ENCODE results near the gene ATP10D. TPM values are rescaled to one million over a fixed set of nuclear protein-coding genes. Genes with fewer than 3 reads are reported as not detected.
"Not testable (repeated sequence)": the region's sequence is repeated elsewhere in the genome, so short reads cannot be mapped to it uniquely, and the experiment has no call there.

Gene ATP10D
- total RNA-seq, 1 donor from 2014 or later: 12.9 TPM

DNA sequence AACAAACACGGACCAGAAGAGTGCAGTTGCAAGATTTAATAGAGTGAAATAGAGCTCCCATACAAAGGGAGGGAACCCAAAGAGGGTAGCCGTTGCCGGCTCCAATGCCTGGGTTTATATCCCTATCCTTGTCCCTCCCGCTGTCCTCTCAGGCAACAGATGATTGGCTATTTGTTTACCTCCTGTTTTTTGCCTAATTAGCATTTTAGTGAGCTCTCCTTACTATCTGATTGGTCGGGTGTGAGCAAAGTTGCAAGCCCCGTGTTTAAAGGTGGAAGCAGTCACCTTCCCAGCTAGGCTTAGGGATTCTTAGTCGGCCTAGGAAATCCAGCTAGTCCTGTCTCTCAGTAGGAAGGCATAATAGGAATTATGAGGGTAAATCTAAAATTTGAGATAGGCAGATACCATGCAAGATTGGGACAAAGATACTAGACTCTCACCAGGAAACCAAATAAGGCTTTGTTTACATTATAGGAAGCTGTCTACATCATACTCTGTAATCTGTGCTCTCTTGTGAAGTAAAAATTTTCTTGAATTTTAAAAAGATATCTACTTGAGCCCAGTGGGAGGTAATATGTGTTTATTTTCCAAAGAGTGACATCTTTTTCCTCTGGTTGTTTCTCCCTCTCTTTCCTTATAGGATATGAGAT lies 65.9 kb downstream of the ATP10D start:
- no peak for TF ChIP-seq CTCF (IDR thresholded peaks at IDR 0.05; ENCODE audit: partially characterized antibody, unreplicated experiment)
- H3K36me3 Mint-ChIP-seq (ENCODE audit: unreplicated experiment): peaks cover 9% of the 10 kb centered on the region
- H3K27me3 Mint-ChIP-seq (ENCODE audit: unreplicated experiment): no peaks in the 10 kb centered on the region
- DNase-seq: no peak
- H3K27ac Mint-ChIP-seq (ENCODE audit: unreplicated experiment): no peak overlapping the region
- H3K4me3 Mint-ChIP-seq (ENCODE audit: unreplicated experiment): no peak overlapping the region
- H3K4me1 Mint-ChIP-seq (ENCODE audit: low read depth, unreplicated experiment): no peaks in the 10 kb centered on the region
- no peaks in the 10 kb centered on the region for H3K9me3 Mint-ChIP-seq (ENCODE audit: unreplicated experiment)

GRCh38 chr4:47551682-47552081 lies 66.6 kb downstream of the ATP10D start:
- H3K4me1 Mint-ChIP-seq (ENCODE audit: low read depth, unreplicated experiment): no peaks in the 10 kb centered on the region
- peaks cover 6% of the 10 kb centered on the region for H3K36me3 Mint-ChIP-seq (ENCODE audit: unreplicated experiment)
- no peak for TF ChIP-seq CTCF (IDR thresholded peaks at IDR 0.05; ENCODE audit: partially characterized antibody, unreplicated experiment)
- no peaks in the 10 kb centered on the region for H3K27me3 Mint-ChIP-seq (ENCODE audit: unreplicated experiment)
- no peak overlapping the region for H3K27ac Mint-ChIP-seq (ENCODE audit: unreplicated experiment)
- DNase-seq: no peak
- H3K9me3 Mint-ChIP-seq (ENCODE audit: unreplicated experiment): no peaks in the 10 kb centered on the region
- H3K4me3 Mint-ChIP-seq (ENCODE audit: unreplicated experiment): no peak overlapping the region

DNA sequence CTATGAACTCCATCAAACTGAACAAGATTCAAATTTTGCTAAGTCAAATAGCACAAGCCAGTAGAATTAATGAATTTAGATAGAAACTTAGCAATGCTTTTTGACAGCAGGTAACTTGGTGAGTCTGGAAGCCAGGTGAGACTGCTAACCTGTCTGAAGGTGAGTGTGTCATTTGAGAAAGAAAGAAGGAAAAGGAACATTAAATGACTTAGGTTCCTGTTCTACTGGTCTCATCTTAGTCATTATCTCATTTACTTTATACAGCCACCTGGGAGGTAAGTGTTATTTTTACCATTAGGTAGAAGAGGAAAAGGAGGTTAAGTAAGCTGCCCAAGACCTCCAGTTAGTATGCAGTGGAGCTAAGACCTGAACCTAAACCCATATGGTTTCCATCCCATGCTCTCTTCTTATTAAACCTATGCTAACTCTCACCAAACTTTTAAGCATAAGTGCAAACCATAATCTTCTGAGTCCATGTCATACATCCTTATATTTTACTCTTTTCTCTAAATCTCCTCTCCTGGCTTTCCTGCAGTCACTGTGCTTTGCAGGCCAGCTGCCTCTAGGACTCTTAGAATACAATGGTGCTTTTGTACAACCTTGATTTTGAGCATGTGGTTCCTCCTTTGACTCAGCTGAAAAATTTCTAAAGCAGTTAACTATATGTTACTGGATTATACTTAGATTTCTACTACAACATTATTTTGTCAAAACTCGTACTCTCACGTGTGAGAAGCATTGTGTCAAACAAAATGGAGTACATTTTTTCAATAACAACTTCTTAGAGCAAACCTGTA lies 68.5 kb downstream of the ATP10D start:
- Mint-ChIP-seq H3K9me3 (ENCODE audit: unreplicated experiment) (no peaks in the 10 kb centered on the region), H3K4me3 (ENCODE audit: unreplicated experiment) (no peak overlapping the region), H3K36me3 (ENCODE audit: unreplicated experiment) (peaks cover 6% of the 10 kb centered on the region), H3K27me3 (ENCODE audit: unreplicated experiment) (no peaks in the 10 kb centered on the region), H3K4me1 (ENCODE audit: low read depth, unreplicated experiment) (no peaks in the 10 kb centered on the region), H3K27ac (ENCODE audit: unreplicated experiment) (no peak overlapping the region)
- no peak for TF ChIP-seq CTCF (IDR thresholded peaks at IDR 0.05; ENCODE audit: partially characterized antibody, unreplicated experiment)
- no peak for DNase-seq

DNA sequence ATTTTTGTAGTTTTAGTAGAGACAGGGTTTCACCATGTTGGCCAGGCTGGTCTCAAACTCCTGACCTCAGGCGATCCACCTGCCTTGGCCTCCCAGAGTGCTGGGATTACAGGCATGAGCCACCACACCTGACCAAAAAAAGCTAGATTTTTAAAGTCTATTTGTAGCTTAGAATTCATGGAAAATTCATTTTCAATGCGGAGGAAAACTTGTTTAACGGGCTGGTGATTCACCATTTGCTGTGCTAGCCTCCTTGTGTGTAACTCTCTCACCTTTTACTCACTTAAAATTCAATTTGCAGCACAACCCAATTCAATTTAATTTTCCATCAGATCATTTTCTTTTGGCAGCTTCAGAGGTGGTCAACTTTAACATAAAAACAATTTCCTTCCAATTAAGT lies 70.8 kb downstream of the ATP10D start:
- H3K4me1 Mint-ChIP-seq (ENCODE audit: low read depth, unreplicated experiment); H3K36me3 Mint-ChIP-seq (ENCODE audit: unreplicated experiment); H3K27ac Mint-ChIP-seq (ENCODE audit: unreplicated experiment); H3K9me3 Mint-ChIP-seq (ENCODE audit: unreplicated experiment); DNase-seq; H3K4me3 Mint-ChIP-seq (ENCODE audit: unreplicated experiment); H3K27me3 Mint-ChIP-seq (ENCODE audit: unreplicated experiment): not testable (repeated sequence)

DNA sequence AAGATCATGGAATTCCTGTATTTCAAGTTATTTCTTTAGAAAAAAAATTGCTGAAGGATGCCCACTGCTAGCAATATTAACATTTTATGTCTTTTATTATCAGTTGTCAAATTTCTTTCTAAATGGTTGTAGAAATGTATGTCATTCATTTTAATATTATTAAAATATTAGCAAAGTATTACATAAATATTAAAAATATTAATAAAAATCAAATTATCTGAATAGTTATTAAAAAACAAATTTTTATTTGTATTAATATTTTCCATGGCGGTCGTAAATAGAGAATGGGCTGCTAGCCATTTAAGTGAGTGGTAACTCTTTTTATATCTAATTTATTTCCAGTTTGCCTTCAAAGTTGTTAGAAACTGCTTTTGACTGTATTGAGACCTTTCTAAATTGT lies 72.2 kb downstream of the ATP10D start:
- Mint-ChIP-seq H3K4me1 (ENCODE audit: low read depth, unreplicated experiment) (peaks cover 2% of the 10 kb centered on the region), H3K4me3 (ENCODE audit: unreplicated experiment) (no peak overlapping the region), H3K27ac (ENCODE audit: unreplicated experiment) (no peak overlapping the region), H3K27me3 (ENCODE audit: unreplicated experiment) (no peaks in the 10 kb centered on the region), H3K36me3 (ENCODE audit: unreplicated experiment) (no peaks in the 10 kb centered on the region), H3K9me3 (ENCODE audit: unreplicated experiment) (no peaks in the 10 kb centered on the region)
- no peak for DNase-seq
- TF ChIP-seq CTCF (IDR thresholded peaks at IDR 0.05; ENCODE audit: partially characterized antibody, unreplicated experiment): no peak
